22Rv1 (cell line): ENCODE results near the gene GAA.

ENCODE experiments used
- ZFX ChIP-seq: fragments of 450-650 bp; IDR thresholded peaks from 2 replicates; pipeline ENCODE4 v1.6.1; 2017; ENCODE audit warnings: antibody characterized with exemption, borderline replicate concordance
- TF ChIP-seq, protein P1 (sequence below): fragments of 450-650 bp; IDR thresholded peaks from 2 replicates; pipeline ENCODE4 v1.5.1; 2017; ENCODE audit warnings: mild to moderate bottlenecking

DNA sequence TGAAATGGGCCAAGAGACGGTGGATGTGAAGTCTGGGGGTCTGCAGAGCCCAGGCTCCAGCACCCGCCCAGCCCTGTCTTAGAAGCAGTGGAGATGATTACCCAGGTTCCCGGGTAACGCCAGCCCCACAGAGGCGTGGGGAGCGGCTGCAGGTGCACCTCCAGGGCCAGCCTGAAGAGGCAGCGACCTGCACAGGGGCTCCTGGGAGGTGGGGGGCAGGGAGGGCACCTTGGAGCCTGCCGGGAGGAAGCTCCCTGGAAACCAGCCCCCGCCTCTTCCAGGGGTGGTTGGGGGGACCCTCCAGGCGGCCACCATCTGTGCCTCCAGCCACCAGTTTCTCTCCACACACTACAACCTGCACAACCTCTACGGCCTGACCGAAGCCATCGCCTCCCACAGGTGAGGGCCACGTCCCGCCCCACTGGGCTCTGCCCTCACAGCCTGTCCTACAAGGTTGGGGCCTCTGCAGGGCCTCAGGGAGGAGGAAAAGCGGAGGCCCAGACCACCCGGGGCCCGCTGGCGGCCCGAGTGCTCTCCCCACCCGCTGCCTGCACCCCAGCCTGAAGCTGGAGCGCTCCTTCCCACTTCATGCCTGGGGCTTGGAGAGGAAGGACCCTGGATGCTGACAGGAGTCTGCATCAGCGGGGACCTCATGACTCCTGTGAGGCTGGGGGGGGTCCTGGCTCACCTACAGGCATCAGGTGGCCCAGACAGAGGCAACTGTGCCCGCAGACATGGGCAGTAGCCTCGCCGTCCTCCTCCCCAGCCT is 10.5 kb downstream of the GAA start:
- TF ChIP-seq, protein P1, sequence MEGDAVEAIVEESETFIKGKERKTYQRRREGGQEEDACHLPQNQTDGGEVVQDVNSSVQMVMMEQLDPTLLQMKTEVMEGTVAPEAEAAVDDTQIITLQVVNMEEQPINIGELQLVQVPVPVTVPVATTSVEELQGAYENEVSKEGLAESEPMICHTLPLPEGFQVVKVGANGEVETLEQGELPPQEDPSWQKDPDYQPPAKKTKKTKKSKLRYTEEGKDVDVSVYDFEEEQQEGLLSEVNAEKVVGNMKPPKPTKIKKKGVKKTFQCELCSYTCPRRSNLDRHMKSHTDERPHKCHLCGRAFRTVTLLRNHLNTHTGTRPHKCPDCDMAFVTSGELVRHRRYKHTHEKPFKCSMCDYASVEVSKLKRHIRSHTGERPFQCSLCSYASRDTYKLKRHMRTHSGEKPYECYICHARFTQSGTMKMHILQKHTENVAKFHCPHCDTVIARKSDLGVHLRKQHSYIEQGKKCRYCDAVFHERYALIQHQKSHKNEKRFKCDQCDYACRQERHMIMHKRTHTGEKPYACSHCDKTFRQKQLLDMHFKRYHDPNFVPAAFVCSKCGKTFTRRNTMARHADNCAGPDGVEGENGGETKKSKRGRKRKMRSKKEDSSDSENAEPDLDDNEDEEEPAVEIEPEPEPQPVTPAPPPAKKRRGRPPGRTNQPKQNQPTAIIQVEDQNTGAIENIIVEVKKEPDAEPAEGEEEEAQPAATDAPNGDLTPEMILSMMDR: no peak
- no peak for TF ChIP-seq ZFX
